ENCODE data around the gene MARS1. TPM values are rescaled to one million over a fixed set of nuclear protein-coding genes. Genes with fewer than 3 reads are reported as not detected.

The MARS1 gene
- total RNA-seq, 1 donor from 2014 or later, result 71.2 TPM

GRCh38 chr12:57528831-57529555, 41.1 kb downstream of the MARS1 start:
- H3K36me3 ChIP-seq, result peaks cover 3 to 91% of the 10 kb centered on the region in 2 donors
- no peak overlapping the region for H3K4me3 ChIP-seq
- intact Hi-C loops (cut with DNase I), result no loop called here
- H3K27me3 ChIP-seq, result no peaks in the 10 kb centered on the region
- H3K27ac ChIP-seq, result no peak overlapping the region
- H3K4me1 ChIP-seq, result peaks cover 30% of the 10 kb centered on the region
- DNase-seq (ENCODE audit: extremely low spot score in 2 of 2), result no peak
- TF ChIP-seq CTCF (IDR thresholded peaks at IDR 0.05) (no peak), POLR2AphosphoS5 (IDR thresholded peaks at IDR 0.05; ENCODE audit: insufficient read depth in 1 of 2, low read depth in 1 of 2) (no peak), POLR2A (IDR thresholded peaks at IDR 0.05) (no peak)
- no peaks in the 10 kb centered on the region for H3K9me3 ChIP-seq

GRCh38 chr12:57529831-57530230, 42.0 kb downstream of the MARS1 start:
- no peak for TF ChIP-seq POLR2AphosphoS5 (IDR thresholded peaks at IDR 0.05; ENCODE audit: insufficient read depth in 1 of 2, low read depth in 1 of 2)
- TF ChIP-seq CTCF (IDR thresholded peaks at IDR 0.05), result no peak
- no peak for TF ChIP-seq POLR2A (IDR thresholded peaks at IDR 0.05)
- Histone ChIP-seq H3K36me3 (peaks cover 3 to 91% of the 10 kb centered on the region in 2 donors), H3K4me1 (peaks cover 22% of the 10 kb centered on the region), H3K4me3 (no peak overlapping the region), H3K27ac (no peak overlapping the region), H3K9me3 (no peaks in the 10 kb centered on the region), H3K27me3 (no peaks in the 10 kb centered on the region)
- intact Hi-C loops (cut with DNase I), result no loop called here
- DNase-seq (ENCODE audit: extremely low spot score in 2 of 2), result no peak

- H3K27ac ChIP-seq, result no peak overlapping the region
- no peaks in the 10 kb centered on the region for H3K9me3 ChIP-seq
- no peaks in the 10 kb centered on the region for H3K27me3 ChIP-seq
- H3K4me3 ChIP-seq, result no peak overlapping the region
- no peak for TF ChIP-seq CTCF (IDR thresholded peaks at IDR 0.05)
- TF ChIP-seq POLR2A (IDR thresholded peaks at IDR 0.05), result no peak
- no peak for TF ChIP-seq POLR2AphosphoS5 (IDR thresholded peaks at IDR 0.05; ENCODE audit: insufficient read depth in 1 of 2, low read depth in 1 of 2)
- peaks cover 17% of the 10 kb centered on the region for H3K4me1 ChIP-seq
- H3K36me3 ChIP-seq, result peaks cover 3 to 97% of the 10 kb centered on the region in 2 donors
- intact Hi-C loops (cut with DNase I), result no loop called here
- DNase-seq (ENCODE audit: extremely low spot score in 2 of 2), result no peak
These were observed 42.7 kb downstream of the MARS1 start for GRCh38 chr12:57530396-57531142.

- no peaks in the 10 kb centered on the region for H3K27me3 ChIP-seq
- peaks cover 3 to 85% of the 10 kb centered on the region in 2 donors for H3K36me3 ChIP-seq
- H3K9me3 ChIP-seq, result no peaks in the 10 kb centered on the region
- no peak for DNase-seq (ENCODE audit: extremely low spot score in 2 of 2)
- peaks cover 8% of the 10 kb centered on the region for H3K4me1 ChIP-seq
- intact Hi-C loops (cut with DNase I), result no loop called here
- no peak overlapping the region for H3K4me3 ChIP-seq
- no peak overlapping the region for H3K27ac ChIP-seq
- TF ChIP-seq POLR2AphosphoS5 (IDR thresholded peaks at IDR 0.05; ENCODE audit: insufficient read depth in 1 of 2, low read depth in 1 of 2), result no peak
- no peak for TF ChIP-seq POLR2A (IDR thresholded peaks at IDR 0.05)
- TF ChIP-seq CTCF (IDR thresholded peaks at IDR 0.05), result no peak
These were observed 44.0 kb downstream of the MARS1 start for GRCh38 chr12:57531836-57532235.

- DNase-seq (ENCODE audit: extremely low spot score in 2 of 2), result no peak
- H3K9me3 ChIP-seq, result no peaks in the 10 kb centered on the region
- no peaks in the 10 kb centered on the region for H3K27me3 ChIP-seq
- peaks cover 3 to 79% of the 10 kb centered on the region in 2 donors for H3K36me3 ChIP-seq
- no peak overlapping the region for H3K4me3 ChIP-seq
- peaks cover 8% of the 10 kb centered on the region for H3K4me1 ChIP-seq
- H3K27ac ChIP-seq, result no peak overlapping the region
- intact Hi-C loops (cut with DNase I), result no loop called here
- TF ChIP-seq POLR2AphosphoS5 (IDR thresholded peaks at IDR 0.05; ENCODE audit: insufficient read depth in 1 of 2, low read depth in 1 of 2) (no peak), CTCF (IDR thresholded peaks at IDR 0.05) (no peak), POLR2A (IDR thresholded peaks at IDR 0.05) (no peak)
These were observed 45.2 kb downstream of the MARS1 start for GRCh38 chr12:57533108-57533507.

Data from vagina (tissue), 2 donors.